Stimulated activated CD4-positive, alpha-beta T cell treated with anti-CD3 and anti-CD28 coated beads, Interleukin-2, amount 100 ng/mL, for 4 hours (primary cell): ENCODE measurements around the gene FNBP1.
"Not testable (repeated sequence)": the region's sequence is repeated elsewhere in the genome, so short reads cannot be mapped to it uniquely, and the experiment has no call there.

Source experiments
- DNase-seq: peaks from one replicate; pipeline ENCODE4 v3.0.0-alpha.2; 2020; ENCODE audit warnings: low read depth

The FNBP1 gene

DNA sequence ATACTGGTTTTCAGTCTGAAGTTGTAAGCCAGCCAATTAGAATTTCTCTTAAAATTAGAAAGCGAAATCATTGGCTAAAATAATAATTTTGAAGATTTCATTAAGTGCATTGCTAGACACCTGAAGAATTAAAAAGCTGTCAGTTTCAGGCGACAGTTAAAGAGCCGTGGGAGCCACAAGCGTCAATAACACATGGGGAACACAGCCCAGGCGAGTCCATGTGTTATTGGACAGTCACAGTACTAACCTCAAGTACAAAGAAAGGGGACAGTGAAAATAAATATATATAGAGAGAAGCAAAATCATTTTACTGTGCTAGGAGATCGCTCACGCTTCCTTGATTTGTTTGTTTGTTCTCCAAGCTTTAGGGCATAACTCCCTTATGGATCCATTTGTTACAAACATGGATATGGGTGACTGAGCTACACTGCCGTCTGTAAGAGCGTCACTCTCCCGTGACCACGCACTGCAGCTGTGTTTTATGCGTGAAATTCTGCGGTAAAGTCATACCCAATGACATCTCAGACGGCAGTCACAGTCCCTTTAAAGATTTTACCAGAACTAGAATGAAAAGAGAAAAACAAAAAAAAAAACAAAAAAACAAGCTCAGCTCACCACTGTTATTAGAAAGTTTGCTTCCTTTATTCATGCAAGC lies 124.6 kb downstream of the FNBP1 start:
- DNase-seq: no peak

DNA sequence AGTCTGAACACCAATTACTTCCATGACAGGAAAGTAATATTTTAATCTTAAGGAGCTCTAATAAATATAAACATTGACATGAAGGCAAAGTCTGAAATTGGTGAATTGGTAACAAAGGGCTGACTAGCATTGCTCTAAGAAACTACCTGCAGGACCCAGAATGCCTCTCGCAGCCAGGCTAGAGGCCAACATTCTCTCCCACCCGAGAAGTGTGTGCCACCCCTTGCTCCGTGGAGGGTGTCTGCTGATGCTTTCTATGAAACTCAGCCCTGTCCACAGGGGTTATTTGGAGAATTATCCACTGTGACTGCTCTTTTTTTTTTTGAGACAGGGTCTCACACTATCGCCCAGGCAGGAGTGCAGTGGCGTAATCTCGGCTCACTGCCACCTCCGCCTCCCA lies 126.3 kb downstream of the FNBP1 start:
- DNase-seq: no peak

DNA sequence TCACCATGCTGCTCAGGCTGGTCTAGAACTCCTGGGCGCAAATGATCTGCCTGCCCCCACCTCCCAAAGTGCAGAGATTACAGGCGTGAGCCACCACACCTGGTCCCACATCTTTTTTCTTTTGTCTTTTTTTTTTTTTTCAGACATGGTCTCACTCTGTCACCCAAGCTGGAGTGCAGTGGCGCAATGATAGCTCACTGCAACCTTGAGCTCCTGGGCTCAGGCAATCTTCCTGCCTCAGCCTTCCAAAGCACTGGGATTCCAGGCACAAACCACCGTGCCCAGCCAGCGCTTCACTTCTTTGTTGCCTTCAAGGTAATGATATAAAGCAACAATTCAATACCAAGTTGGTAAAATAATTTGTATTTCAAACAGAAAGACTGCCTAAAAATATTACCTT lies 128.9 kb downstream of the FNBP1 start:
- no peak for DNase-seq

DNA sequence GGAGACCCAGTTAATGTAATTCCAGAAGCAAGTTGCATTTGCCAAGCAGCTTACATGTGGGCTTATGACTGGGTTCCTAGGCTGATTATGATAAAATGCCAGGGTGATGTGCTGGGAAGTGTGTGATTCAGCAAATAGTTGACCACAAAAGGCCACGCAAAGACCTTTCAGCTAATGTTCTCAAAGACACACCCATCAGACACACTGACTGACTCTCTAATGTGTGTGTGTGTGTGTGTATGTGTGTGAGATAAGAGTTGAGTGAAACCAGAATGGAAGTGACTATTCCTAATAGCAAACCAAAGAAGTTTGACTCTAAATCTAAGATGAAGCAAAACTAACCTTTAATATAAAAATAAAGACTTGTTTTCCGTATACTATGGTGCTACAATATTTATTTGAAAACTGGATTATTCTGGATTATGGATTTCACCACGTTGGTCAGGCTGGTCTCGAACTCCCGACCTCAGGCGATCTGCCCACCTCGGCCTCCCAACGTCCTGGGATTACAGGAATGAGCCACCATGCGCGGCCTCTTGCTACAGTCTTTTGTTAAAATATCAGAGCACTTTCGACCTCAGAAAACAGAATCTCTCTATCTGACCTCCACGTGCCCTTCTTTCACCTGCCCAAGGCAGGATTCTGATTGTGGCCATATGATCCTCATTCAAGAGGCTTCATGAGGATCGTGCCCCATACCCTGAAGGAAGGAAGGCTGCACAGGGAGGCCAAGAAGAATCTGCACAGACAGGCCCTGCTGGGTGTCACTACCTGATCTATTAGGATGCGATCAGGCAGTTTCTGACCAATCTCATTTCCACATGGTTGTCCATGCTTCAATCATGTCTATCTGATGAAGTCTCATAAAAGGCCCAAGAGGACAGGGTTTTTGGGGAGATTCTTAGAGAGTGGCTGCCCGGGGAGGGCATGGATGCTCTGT lies 132.1 kb downstream of the FNBP1 start:
- DNase-seq: no peak

GRCh38 chr9:129909851-129910250 lies 133.1 kb downstream of the FNBP1 start:
- DNase-seq: no peak

GRCh38 chr9:129908906-129909305 lies 134.1 kb downstream of the FNBP1 start:
- no peak for DNase-seq

- DNase-seq: no peak
These were observed 135.8 kb downstream of the FNBP1 start for GRCh38 chr9:129907201-129907600.

- DNase-seq: no peak
These were observed 136.7 kb downstream of the FNBP1 start for GRCh38 chr9:129906298-129906697.

DNA sequence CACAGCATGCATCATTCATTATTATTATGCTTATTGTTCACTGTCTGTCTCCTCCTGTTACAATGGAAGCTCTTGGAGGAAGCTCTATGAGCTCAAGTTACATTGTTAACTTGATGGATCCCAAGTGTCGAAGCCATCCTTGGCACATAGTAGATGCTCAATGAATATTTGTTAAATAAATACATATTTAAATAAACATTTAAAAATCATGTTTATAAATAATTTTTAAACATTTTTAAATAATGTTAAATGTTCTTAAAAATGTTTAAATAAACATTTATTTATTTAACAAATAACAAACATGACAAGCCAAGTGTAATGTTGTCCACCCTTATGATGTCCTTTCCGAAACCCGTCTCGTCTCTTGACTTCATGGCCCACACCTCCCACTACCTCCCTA lies 138.3 kb downstream of the FNBP1 start:
- no peak for DNase-seq

GRCh38 chr9:129902740-129903134 lies 140.3 kb downstream of the FNBP1 start:
- no peak for DNase-seq

- DNase-seq: no peak
These were observed 140.8 kb downstream of the FNBP1 start for GRCh38 chr9:129901993-129902739.

DNA sequence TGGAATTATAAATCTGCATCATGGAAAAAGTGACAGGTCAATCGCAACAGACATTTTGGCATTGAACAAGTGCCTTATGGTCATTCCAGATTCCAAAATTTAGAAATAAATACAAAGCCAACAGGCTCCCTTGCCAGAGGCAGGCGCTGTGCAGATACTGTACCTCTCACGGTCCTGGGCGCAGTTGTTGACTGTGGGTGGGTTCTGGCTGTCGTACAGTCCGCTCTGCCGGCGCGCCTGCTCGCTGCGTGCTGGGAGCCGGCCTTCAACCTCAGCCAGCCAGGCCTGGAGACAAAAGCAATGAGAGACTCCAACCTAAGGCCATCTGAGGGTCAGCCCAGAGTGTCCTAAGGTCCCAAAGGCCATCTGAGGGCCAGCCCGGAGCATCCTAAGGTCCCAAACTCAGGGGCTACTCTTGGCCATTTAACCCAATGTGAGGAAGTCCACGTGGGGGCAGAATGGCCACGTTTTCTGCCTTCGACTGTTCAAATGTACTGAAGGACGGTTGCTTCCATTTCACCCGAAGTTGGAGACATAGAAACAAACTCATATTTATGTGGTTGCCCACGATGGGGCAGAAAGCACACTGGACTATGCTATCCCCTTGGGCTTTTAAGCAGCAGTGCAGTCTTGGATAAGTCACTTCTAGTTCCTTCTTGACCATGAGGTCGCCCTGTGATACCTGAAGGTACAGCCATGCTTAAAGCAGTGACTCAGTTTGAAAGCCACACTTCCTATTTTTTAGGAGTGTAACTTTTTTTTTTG lies 142.5 kb downstream of the FNBP1 start:
- no peak for DNase-seq

- DNase-seq: no peak
These were observed 143.4 kb downstream of the FNBP1 start for GRCh38 chr9:129899620-129900019.

DNA sequence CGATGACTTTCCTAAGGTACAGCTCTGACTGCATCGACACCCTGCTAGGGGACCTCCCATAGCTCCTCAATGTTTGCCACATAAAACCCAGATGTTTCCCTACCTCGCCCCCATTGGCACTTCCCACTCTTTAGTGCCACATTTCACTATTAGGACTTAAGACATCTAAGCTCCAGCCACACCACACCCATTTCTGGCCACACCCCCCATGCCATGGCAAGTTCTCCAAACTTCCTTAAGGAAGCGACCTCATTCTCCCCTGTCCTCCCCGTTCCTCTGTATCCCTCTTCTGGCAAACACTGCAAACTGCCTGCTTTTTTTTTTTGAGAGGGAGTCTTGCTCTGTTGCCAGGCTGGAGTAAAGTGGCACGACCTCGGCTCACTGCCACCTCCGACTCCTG lies 144.8 kb downstream of the FNBP1 start:
- DNase-seq: no peak

DNA sequence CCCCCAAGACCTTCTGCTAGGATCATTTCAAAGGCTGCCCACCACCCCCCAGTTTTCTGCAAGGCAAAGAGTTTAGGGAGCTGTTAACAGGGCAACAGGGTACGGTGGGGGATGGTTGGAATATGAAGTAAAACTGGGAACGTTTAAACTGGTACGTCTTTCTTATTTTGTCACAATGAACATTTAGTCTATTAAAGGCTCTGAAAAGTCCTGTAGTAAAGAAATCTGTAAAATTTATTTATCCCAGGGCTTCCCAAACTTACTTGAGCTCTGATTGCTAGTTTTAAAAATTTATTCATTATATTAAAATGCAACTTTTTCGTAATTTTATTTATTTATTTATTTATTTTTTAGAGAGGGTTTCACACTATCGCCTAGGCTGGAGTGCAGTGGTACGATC lies 145.7 kb downstream of the FNBP1 start:
- no peak for DNase-seq

- no peak for DNase-seq
These were observed 147.4 kb downstream of the FNBP1 start for GRCh38 chr9:129895376-129896268.

DNA sequence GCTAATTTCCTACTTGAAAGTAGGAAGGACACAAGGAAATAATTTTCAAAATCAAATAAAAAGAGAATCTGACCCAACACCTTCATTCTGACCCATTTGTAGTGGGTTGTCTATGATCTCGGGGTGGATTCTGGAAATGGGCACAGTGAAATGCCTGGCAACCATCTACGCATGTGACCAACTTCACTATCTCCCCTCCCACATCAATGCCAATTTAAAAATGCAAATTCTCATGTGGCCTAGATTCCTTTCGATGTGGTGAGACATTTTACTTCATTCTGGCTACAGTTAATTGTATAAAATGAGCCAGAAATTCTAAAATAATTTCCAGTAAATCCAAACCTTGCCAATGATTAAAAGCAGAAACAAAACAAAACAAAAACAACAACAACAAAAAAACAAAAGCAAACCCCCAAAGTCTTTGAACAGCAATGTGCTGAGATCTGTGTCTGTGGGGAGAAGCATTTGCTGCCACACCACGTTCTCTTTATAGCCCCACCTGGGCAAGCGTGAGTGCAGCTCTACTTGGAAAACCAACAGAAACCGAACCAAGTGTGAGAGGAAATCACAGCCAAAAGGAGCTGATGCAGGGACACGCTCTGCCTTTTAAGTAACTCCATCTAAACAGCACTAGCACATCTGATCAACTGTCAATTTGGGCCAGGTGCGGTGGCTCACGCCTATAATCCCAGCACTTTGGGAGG lies 148.7 kb downstream of the FNBP1 start:
- DNase-seq: no peak

DNA sequence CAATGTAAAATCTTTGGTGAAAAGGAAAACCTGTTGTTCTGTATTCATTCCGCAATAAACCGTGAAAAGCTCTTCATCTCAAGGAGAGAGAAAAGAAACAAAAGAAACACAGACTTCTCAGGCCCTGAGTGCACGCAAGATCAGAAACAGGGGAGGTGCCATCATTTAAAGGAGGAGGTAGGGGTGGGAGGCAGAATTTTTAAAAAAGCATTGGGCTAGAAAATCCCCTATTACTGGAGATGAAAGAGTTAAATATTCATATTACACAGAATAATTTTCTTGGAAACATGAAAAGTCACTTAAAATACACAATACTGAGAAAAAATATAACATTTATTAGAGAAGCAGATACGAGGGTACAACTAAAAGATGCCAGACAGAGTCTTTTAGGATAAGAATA lies 151.4 kb downstream of the FNBP1 start:
- no peak for DNase-seq

DNA sequence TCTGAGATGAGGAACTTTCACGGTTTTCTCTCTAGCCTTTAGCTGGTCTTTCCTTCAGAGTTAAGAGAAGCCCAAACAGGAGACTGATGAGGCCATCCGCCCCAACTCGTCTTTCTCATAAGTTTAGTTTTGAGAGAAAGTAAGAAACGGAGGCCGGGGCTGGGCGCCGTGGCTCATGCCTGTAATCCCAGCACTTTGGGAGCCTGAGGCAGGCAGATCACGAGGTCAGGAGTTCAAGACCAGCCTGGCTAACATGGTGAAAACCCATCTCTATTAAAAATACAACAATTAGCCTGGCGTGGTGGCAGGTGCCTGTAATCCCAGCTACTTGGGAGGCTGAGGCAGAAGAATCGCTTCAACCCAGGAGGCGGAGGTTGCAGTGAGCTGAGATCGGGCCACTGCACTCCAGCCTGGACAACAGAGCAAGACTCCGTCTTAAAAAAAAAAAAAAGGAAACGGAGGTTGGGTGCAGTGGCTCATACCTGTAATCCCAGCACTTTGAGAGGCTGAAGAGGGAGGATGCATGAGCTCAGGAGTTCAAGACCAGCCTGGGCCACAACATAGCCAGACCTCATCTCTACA lies 152.2 kb downstream of the FNBP1 start:
- not testable (repeated sequence) for DNase-seq
